Activated CD8-positive, alpha-beta memory T cell treated with anti-CD3 and anti-CD28 coated beads, Interleukin-2, amount 50 U/mL, for 24 hours (primary cell): ENCODE results near the gene TP73.

Experiments used
- DNase-seq: peaks from one replicate; pipeline ENCODE4 v3.0.0-alpha.2; 2020; ENCODE audit errors: extremely low read depth

Gene TP73

DNA sequence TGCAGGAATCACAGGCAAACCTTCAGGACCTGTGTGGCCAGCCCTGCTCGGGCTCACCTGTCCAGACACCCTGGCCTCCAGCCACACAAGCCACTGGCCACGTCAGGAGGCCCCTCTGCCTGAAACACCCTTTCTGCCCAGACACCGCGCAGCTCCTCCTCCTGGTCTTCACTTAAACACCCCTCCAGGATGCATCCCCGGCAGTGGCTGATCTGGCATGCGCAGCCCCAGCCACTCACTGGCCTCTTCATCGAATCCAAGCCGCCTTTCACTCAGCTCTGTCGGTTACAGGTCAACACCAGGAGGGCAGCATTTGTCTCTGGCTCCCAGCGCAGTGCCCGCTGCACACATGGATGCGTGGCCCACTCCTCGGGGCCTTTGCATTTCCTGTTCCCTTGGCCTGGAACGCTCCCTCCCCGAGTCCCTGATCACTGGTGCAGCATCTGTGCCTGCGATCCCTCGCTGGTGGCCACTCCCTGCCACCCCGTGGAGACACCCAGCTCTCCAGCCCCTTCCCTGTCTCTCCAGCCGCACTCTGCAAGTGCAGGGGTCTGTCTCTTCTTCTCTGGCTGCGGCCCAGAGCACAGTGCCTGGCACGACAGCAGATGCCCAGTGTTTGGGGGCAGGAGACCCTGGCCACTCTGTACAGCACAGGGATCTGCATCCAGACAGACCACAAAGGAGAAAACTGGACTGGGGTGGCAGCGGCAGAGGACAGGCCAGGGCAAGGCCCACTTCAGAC lies 18.1 kb upstream of the TP73 start:
- DNase-seq, result no peak

DNA sequence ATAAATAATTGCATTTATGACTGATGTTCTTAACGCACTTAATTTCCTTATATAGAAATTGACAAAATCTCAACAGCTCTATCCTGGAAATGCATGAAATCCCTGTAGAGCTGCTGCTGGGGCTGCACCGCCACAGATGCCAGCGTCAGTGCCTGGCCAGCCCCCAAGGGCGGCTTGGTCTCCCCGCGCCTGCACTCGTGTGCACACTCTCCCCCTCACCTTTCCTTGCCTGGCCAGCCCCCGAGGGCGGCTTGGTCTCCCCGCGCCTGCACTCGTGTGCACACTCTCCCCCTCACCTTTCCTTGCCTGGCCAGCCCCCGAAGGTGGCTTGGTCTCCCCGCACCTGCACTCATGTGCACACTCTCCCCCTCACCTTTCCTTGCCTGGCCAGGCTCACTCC lies 16.2 kb upstream of the TP73 start:
- no peak for DNase-seq

DNA sequence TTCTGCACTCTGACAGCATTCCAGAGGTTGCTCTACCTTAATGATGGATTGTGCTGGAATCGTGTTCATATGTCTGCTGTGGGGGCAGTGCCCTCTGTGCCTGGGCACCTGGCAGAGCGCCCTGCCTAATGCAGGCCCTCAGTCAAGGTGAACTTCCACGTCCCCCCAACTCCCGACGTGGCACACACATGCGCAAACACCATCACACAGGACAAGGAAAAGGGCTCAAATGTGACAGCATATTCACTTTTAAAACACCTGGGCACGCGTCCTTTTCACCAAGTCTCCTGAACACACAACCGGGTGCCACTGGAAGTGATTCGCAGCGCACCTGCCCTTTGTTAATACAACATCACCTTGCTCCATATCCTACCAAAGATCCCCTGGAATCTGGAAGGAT lies 15.8 kb upstream of the TP73 start:
- no peak for DNase-seq

DNA sequence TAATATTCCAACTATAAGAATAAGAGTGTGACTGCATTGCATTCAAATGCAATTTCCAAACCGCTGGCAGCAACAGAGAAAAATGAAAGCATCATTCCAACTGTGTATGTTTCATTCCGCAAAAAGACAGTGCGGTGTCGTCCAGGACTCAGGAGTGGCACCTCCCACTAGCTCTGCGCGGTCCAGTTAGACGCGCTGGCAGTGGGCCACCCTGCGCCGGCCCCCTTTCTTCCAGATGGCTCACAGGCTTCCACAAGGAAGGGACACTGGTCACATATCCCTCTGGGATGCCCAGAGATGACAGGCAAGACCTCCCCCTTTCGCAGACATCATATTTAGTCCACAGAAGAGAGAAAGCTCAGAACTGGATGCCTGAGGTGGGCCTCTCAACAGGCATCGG lies 14.3 kb upstream of the TP73 start:
- DNase-seq, result no peak

DNA sequence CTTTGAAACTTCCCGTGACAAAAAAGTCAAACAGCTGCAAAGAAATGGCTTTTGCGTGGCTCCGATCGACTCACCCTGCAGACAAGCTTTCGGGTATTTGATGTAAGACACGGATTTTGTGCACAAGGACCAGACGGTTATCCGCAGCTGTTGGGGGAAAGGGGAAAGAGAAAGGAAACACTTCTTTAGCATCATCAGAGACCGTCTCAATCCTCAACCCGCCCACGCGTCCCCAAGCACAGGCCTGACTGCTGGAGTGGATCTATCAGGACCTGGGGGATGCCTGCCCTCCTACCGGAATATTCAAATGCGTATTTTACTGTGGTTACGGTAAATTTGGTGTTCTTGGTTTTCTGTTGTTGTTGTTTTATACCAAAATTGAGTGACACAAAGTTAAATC lies 13.6 kb upstream of the TP73 start:
- no peak for DNase-seq

DNA sequence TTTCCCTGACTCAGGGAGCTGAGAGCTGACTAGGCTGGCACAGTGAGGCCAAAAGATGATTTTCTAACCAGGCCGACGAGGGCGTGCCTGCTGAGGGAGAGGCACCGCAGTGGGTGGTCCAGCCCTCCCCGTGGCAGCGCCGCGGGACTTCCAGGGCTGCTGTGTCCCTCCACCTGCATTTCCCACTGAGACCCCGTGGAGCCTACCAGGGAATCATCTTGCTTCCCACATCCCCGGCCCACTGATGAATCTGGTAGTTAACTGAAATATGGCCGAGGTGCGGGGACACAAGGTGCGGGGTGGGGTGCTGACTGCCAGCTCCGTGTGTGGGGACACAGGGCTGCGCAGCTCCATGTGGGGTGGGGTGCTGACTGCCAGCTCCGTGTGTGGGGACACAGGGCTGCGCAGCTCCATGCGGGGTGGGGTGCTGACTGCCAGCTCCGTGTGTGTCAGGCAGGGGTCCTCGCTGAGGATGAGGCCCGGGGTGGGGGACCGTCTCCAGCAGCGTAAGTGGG lies 12.9 kb upstream of the TP73 start:
- DNase-seq, result no peak

DNA sequence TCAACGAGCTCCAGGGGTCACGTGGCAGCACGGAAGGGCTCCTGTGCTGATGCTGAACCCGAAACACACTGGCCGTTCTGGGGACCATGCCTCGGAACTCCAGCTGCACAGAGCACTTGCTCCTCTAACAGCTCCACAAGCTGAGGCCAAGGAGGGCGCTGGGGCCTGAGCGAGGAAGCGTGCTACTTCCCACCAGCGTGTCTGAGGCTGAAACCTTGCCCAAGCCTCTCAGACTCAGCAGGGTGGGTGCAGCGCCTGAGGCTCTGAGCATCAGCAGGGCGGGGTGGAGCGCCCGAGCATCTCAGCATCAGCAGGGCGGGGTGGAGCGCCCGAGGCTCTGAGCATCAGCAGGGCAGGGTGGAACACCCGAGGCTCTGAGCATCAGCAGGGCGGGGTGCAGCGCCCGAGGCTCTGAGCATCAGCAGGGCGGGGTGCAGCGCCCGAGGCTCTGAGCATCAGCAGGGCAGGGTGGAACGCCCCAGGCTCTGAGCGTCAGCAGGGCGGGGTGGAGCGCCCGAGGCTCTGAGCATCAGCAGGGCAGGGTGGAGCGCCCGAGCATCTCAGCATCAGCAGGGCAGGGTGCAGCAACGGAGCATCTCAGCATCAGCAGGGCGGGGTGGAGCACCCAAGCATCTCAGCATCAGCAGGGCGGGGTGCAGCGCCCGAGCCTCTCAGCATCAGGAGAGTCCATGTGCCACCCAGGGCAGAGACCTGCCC lies 12.0 kb upstream of the TP73 start:
- DNase-seq, result no peak

- no peak for DNase-seq
These were observed 11.1 kb upstream of the TP73 start for GRCh38 chr1:3641046-3641760.

DNA sequence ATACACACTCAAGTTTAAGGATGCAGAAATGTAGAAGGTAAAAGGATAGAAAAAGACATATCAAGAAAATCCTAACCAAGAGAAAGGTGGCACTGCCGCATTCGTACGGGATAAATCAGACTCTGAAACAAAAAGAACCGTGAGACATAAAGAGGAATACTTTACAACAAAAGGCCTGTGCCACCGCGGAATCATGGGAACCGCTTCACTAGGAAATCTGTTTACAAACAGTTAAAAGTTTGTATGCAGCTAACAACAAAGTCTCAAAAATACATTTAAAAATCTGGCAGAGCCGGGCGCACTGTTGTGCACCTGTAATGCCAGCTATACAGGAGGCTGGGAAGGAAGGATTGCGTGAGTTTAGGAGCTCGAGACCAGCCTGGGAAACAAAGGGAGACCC lies 10.5 kb upstream of the TP73 start:
- DNase-seq, result no peak

GRCh38 chr1:3642919-3643675 lies 9.2 kb upstream of the TP73 start:
- no peak for DNase-seq

- DNase-seq, result no peak
These were observed 8.0 kb upstream of the TP73 start for GRCh38 chr1:3644273-3644672.

- DNase-seq, result no peak
These were observed 7.1 kb upstream of the TP73 start for GRCh38 chr1:3645247-3645646.

GRCh38 chr1:3645666-3646355 lies 6.5 kb upstream of the TP73 start:
- no peak for DNase-seq

GRCh38 chr1:3646596-3646995 lies 5.7 kb upstream of the TP73 start:
- no peak for DNase-seq

- DNase-seq, result peak; percentile 69
These were observed 2.7 kb upstream of the TP73 start, which contains the start of gene WRAP73 for GRCh38 chr1:3649342-3650247. Gene WRAP73 (minus strand): TSS chr1:3650103. CDS start chr1:3649999, 104 bp downstream.

DNA sequence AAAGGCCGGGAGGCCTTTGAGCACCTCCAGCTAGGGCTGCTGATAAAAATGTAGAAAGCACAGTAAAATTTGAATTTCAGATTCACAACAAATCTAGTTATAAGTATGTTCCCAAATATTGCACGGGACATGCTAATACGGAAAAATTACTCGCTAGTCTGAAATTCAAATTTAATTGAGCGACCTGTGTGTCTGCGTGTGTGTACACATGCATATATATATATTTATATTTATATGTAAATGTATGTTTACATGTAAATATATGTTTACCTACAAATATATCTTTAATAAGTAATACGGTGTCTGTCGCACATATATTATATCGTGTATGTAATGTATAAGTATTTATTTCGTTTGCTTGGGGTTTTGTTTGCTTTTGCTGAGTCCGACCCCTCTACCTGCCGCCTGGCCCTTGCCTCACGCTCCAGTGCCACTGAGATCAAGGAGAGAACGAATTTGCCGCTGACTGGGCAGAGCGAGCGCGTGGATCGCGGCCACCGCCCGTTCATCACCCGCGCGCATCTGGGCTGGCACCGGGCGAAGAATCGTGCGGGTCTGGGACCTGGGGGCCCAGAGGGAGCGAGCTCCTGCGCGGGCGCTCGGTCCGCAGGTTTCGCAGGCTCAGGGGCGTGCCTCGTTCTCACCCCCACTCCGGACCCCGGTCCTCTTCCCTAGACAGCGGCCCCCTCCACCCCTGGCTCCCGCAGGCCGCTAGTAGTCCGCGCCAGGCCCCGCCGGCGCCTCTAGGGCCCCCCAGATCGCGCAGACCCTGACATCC lies 1.9 kb upstream of the TP73 start:
- no peak for DNase-seq

DNA sequence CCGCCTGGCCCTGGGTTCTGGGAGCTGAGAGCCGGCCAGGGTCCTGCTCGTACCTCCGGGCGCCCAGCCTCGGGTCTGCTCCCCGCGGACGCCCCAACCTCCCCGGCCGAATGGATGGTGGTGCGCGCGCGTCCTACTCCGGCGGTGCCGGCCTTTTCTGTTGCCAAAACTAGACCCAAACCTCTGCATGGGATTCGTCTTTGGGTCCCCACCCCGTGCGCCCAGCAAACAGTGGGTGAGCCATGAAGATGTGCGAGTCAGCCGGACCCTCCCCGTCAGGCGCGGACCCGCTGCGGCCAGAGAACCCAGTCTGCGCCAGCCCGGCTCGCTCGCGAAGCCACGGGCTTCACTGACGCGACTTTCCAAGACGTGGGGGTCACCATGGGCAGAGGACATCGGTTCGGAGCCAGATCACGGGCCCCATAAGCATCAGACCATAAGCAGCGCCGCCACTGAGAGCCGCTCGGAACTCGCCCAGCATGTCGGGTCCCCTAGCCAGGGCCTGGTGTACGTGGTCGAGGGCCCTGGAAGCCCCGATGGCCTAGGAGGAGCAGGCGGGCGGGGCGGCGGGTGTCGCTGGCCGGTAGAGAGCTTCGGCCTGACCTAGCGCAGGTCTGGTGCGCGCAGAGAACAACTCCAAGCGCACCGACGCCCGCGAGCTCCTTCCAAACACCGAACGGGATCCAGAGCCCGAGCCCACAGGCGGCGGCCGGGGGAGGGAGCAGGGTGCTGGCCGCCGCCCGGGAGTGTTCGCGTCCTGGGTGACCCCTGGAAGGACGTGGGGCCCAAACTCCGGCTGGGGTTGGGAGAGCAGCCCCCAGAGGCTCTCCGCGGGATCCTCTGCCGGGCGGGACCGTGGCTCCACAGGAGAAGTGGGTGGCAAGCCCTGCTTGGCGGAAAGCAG lies 1.0 kb upstream of the TP73 start:
- no peak for DNase-seq

DNA sequence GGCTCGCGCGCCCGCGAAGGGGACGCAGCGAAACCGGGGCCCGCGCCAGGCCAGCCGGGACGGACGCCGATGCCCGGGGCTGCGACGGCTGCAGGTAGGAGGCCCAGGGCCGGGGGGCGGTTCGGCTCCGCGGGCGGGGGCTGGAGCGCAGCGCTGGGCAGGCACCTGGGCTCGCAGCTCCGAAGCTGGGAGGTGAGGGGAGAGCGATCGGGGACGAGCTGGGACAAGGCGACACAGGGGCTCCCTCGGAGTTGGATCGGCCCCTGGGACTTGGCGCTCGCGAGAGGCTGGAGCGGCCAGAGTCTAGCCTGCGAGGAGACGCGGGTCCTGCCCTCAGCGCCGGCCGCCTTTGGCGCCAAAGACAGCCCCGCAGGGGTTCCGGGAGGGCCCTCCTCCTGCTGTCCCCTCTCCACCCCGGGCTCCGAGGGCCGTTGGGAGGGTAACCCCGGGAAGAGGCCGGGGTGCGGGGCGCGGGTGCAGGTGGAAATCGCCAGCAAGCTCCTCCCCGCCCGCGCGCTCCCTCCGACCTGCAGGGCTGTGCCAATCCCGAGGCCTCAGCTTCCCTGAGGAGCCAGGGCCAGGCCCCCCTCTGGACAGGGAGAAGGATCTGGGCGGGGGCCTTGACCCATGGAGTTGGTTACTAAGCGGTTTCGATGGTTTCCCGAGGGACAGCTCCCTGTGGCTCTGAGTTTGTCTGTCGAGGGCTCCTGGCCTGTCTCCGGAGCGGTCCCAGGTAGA lies 401 bp downstream of the TP73 start:
- DNase-seq, result no peak
